Caco-2 (cell line): ENCODE results near the gene SCAF11. TPM values are rescaled to one million over a fixed set of nuclear protein-coding genes. Genes with fewer than 3 reads are reported as not detected.

Experiments
- BruUV-seq: library from RNA; stranded (reverse); fragments of 400-500 nt; replicated peaks from 2 replicates; lab custom pipeline; 2021; lab: Mats Ljungman, UMichigan
- CTCF ChIA-PET: fragments of 300-600 bp; sonication (Branson Sonifier 250); formaldehyde crosslinking; loops from one replicate; lab custom pipeline; 2022; ENCODE audit warnings: antibody characterized with exemption; lab: Charles Lee
- POLR2A ChIA-PET: fragments of 300-600 bp; sonication (Branson Sonifier 250); formaldehyde crosslinking; loops from one replicate; lab custom pipeline; 2022; ENCODE audit warnings: antibody characterized with exemption; lab: Charles Lee
- DNase-seq, 2 experiments: peaks; one replicate each; pipeline versions ENCODE4 v3.0.0 to v3.0.0-alpha.2; 2020 to 2022
- H3K27me3 ChIP-seq: replicated peaks from 2 replicates; pipeline ENCODE4 v1.6.0; 2011; ENCODE audit warnings: low read length; ENCODE audit not compliant: control insufficient read depth, insufficient read depth
- H3K36me3 ChIP-seq: 2 replicates; pipeline ENCODE4 v1.5.1; 2011; ENCODE audit warnings: low read length; ENCODE audit not compliant: control insufficient read depth, insufficient read depth
- H3K4me1 ChIP-seq: fragments of 250-450 bp; sonication (Bioruptor Pico); 2 replicates; pipeline ENCODE4 v1.5.1; 2020; ENCODE audit warnings: mild to moderate bottlenecking
- H3K4me3 ChIP-seq: 2 replicates; pipeline ENCODE4 v1.5.1; 2011; ENCODE audit warnings: low read depth, mild to moderate bottlenecking, control low read depth, low read length
- H3K9me3 ChIP-seq: fragments of 250-450 bp; sonication (Bioruptor Pico); 2 replicates; pipeline ENCODE4 v1.5.1; 2020; ENCODE audit warnings: mild to moderate bottlenecking, moderate library complexity
- H3K27ac Mint-ChIP-seq: one replicate; pipeline ENCODE4 v1.8.0; 2022; ENCODE audit warnings: mixed read lengths; ENCODE audit not compliant: unreplicated experiment
- H3K27me3 Mint-ChIP-seq: one replicate; pipeline ENCODE4 v1.8.0; 2022; ENCODE audit warnings: mixed read lengths; ENCODE audit not compliant: insufficient read depth, unreplicated experiment
- H3K36me3 Mint-ChIP-seq: one replicate; pipeline ENCODE4 v1.8.0; 2022; ENCODE audit warnings: mild to moderate bottlenecking, mixed read lengths; ENCODE audit not compliant: insufficient read depth, unreplicated experiment
- H3K4me1 Mint-ChIP-seq: one replicate; pipeline ENCODE4 v1.8.0; 2022; ENCODE audit warnings: low read depth, mixed read lengths; ENCODE audit not compliant: unreplicated experiment
- H3K4me3 Mint-ChIP-seq: one replicate; pipeline ENCODE4 v1.8.0; 2022; ENCODE audit warnings: mild to moderate bottlenecking, moderate library complexity, mixed read lengths; ENCODE audit not compliant: unreplicated experiment
- H3K9me3 Mint-ChIP-seq: one replicate; pipeline ENCODE4 v1.8.0; 2022; ENCODE audit warnings: mixed read lengths; ENCODE audit not compliant: unreplicated experiment
- intact Hi-C: fragments of 100-400 bp; cut with micrococcal nuclease; formaldehyde crosslinking; loops from one replicate; pipeline ENCODE4 v1.10.0; 2022; ENCODE audit not compliant: unreplicated experiment
- total RNA-seq: library from RNA; stranded (reverse); gene quantifications from 2 replicates; pipeline ENCODE4 v1.2.3, GENCODE V29; 2022
- TF ChIP-seq, protein P1 (sequence below), 2 experiments: fragments of 200-600 bp in 1 of 2; IDR thresholded peaks; 1 replicate in 1 of 2; 2 replicates in 1 of 2; pipeline versions ENCODE4 v1.5.1 to v1.8.0; 2011 to 2022; ENCODE audit warnings: antibody characterized with exemption in 1 of 2, control low read depth in 1 of 2, inconsistent platforms in 1 of 2, low read depth in 1 of 2, low read length in 1 of 2, mild to moderate bottlenecking in 1 of 2, moderate library complexity in 1 of 2; ENCODE audit not compliant: insufficient read depth in 1 of 2, severe bottlenecking in 1 of 2, unreplicated experiment in 1 of 2

Gene SCAF11
- total RNA-seq, 1 experiment from 2014 or later = 292 TPM

DNA sequence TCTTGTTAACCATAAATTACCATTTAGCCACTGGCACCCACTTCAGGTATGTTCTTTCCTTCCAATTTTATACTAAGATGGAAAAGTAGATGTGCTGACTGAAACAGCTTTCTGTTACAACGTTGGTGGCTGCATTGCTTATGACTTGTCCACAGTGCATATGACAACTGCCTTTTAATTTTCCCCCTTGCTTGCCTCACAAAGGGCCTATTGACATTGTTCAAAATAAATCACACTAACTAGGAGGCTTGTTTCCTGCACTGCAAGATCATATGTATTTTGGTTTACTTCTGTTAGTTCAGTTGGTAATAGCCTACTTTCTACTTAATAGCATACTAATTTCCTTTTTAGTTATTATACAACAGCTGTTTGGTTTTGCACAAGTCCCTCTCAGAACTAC, 55.4 kb downstream of the SCAF11 start:
- POLR2A ChIA-PET = no interaction called here
- Mint-ChIP-seq H3K36me3 (peaks cover 72% of the 10 kb centered on the region), H3K4me3 (no peak overlapping the region), H3K4me1 (no peaks in the 10 kb centered on the region), H3K27ac (no peak overlapping the region), H3K27me3 (no peaks in the 10 kb centered on the region), H3K9me3 (no peaks in the 10 kb centered on the region)
- BruUV-seq = no TSS peak
- no peak for DNase-seq
- no peaks in the 10 kb centered on the region for H3K36me3 ChIP-seq
- H3K4me1 ChIP-seq = no peaks in the 10 kb centered on the region; the same call in 1 of the 2 replicates
- TF ChIP-seq, protein P1, sequence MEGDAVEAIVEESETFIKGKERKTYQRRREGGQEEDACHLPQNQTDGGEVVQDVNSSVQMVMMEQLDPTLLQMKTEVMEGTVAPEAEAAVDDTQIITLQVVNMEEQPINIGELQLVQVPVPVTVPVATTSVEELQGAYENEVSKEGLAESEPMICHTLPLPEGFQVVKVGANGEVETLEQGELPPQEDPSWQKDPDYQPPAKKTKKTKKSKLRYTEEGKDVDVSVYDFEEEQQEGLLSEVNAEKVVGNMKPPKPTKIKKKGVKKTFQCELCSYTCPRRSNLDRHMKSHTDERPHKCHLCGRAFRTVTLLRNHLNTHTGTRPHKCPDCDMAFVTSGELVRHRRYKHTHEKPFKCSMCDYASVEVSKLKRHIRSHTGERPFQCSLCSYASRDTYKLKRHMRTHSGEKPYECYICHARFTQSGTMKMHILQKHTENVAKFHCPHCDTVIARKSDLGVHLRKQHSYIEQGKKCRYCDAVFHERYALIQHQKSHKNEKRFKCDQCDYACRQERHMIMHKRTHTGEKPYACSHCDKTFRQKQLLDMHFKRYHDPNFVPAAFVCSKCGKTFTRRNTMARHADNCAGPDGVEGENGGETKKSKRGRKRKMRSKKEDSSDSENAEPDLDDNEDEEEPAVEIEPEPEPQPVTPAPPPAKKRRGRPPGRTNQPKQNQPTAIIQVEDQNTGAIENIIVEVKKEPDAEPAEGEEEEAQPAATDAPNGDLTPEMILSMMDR (IDR thresholded peaks at IDR 0.05; ENCODE audit: insufficient read depth in 1 of 2, low read depth in 1 of 2, low read length in 1 of 2, severe bottlenecking in 1 of 2, unreplicated experiment in 1 of 2) = no peak
- CTCF ChIA-PET = no interaction called here
- no peaks in the 10 kb centered on the region for H3K27me3 ChIP-seq
- intact Hi-C loops = no loop called here
- no peak overlapping the region for H3K4me3 ChIP-seq
- H3K9me3 ChIP-seq = no peaks in the 10 kb centered on the region

DNA sequence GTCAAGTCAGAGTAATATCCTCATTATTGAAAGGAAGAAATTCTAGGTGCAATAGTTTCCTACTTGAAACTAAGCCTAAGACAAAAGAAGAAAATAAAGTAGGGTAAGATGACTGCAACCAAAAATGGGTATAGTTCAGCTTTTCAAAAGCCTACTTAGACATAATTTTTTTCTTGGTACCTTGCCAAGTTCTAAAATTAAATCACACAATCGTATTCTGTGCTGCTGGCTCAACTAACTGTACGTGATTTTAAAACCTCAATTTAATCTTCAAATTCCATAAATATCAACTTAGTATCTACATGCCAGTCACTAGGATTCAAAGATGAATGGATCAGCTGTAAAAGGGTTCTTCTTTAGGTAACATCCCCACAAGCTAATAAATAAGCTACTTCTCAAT, 56.9 kb downstream of the SCAF11 start:
- intact Hi-C loops = no loop called here
- H3K4me3 Mint-ChIP-seq = no peak overlapping the region
- BruUV-seq = no TSS peak
- ChIA-PET CTCF (no interaction called here), POLR2A (no interaction called here)
- Histone ChIP-seq H3K27me3 (no peaks in the 10 kb centered on the region), H3K4me1 (no peaks in the 10 kb centered on the region), H3K4me3 (no peak overlapping the region), H3K9me3 (no peaks in the 10 kb centered on the region), H3K36me3 (peaks cover under 1% of the 10 kb centered on the region; the same call in 1 of the 2 replicates)
- H3K27ac Mint-ChIP-seq = no peak overlapping the region
- DNase-seq = no peak
- no peaks in the 10 kb centered on the region for H3K4me1 Mint-ChIP-seq
- H3K36me3 Mint-ChIP-seq = peaks cover 81% of the 10 kb centered on the region
- H3K27me3 Mint-ChIP-seq = no peaks in the 10 kb centered on the region
- TF ChIP-seq, protein P1 (IDR thresholded peaks at IDR 0.05; ENCODE audit: insufficient read depth in 1 of 2, low read depth in 1 of 2, low read length in 1 of 2, severe bottlenecking in 1 of 2, unreplicated experiment in 1 of 2) = no peak
- H3K9me3 Mint-ChIP-seq = no peaks in the 10 kb centered on the region

DNA sequence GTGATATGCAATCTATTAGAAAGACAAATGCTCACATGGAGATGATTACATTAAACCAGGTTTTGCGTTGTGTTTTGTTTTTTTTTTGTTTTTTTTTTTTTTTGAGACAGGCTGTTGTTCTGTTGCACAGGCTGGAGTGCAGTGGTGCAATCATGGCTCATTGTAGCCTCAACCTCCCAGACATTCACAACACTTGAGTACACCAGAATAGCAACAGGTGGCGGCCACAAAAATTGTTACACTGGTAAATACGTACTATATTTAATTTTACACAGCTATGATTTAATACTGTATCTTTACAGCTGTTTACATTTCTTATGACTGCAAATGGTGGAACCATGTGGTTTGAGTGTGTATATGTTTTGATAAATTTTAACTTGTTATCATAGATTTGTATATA, 60.0 kb downstream of the SCAF11 start:
- H3K4me1 Mint-ChIP-seq = no peaks in the 10 kb centered on the region
- H3K9me3 Mint-ChIP-seq = no peaks in the 10 kb centered on the region
- Histone ChIP-seq H3K4me3 (no peak overlapping the region), H3K27me3 (no peaks in the 10 kb centered on the region), H3K4me1 (no peaks in the 10 kb centered on the region), H3K36me3 (peaks cover 6% of the 10 kb centered on the region), H3K9me3 (no peaks in the 10 kb centered on the region)
- no TSS peak for BruUV-seq
- no peak overlapping the region for H3K4me3 Mint-ChIP-seq
- POLR2A ChIA-PET = no interaction called here
- H3K36me3 Mint-ChIP-seq = peaks cover 77% of the 10 kb centered on the region
- no peaks in the 10 kb centered on the region for H3K27me3 Mint-ChIP-seq
- TF ChIP-seq, protein P1 (IDR thresholded peaks at IDR 0.05; ENCODE audit: insufficient read depth in 1 of 2, low read depth in 1 of 2, low read length in 1 of 2, severe bottlenecking in 1 of 2, unreplicated experiment in 1 of 2) = no peak
- no peak overlapping the region for H3K27ac Mint-ChIP-seq
- CTCF ChIA-PET = no interaction called here
- no peak for DNase-seq
- intact Hi-C loops = no loop called here
